ENCODE data around the gene PIK3CA. TPM values are rescaled to one million over a fixed set of nuclear protein-coding genes. Genes with fewer than 3 reads are reported as not detected.

The PIK3CA gene
- total and polyA plus RNA-seq, 10 of the 15 experiments (the other 5 are each of a cell fraction or from before 2014, with no cell fraction given) = 3.0 to 18.6 (median 9.0) TPM

GRCh38 chr3:179190581-179190980, 42.4 kb downstream of the PIK3CA start:
- Histone ChIP-seq H2AFZ (ENCODE audit: control insufficient read depth, low read depth, low read length) (no peak overlapping the region), H3K4me3 (no peak overlapping the region), H3K4me2 (ENCODE audit: control insufficient read depth, insufficient read depth) (no peak overlapping the region), H3K9ac (ENCODE audit: control insufficient read depth, insufficient read depth, low read length) (no peak overlapping the region), H4K20me1 (ENCODE audit: control insufficient read depth, insufficient read depth) (no peaks in the 10 kb centered on the region), H3K27me3 (replicated peaks in 1 of 2; ENCODE audit: control insufficient read depth in 2 of 2, insufficient read depth in 2 of 2, low read length in 1 of 2) (no peaks in the 10 kb centered on the region), H3K27ac (ENCODE audit: control insufficient read depth, insufficient read depth) (no peak overlapping the region), H3K4me1 (ENCODE audit: control insufficient read depth, insufficient read depth, low read length) (peaks cover 7% of the 10 kb centered on the region; the same call in 1 of the 2 replicates), H3K36me3 (ENCODE audit: control insufficient read depth in 2 of 2, insufficient read depth in 2 of 2, low read length in 1 of 2) (no peaks in the 10 kb centered on the region), H3K9me3 (replicated peaks; ENCODE audit: control insufficient read depth, insufficient read depth, low read length) (no peaks in the 10 kb centered on the region), H3K79me2 (ENCODE audit: control insufficient read depth, insufficient read depth, low read length) (peaks cover 4% of the 10 kb centered on the region)
- no TSS peak for BruUV-seq (replicated peaks)
- no peak for ATAC-seq
- intact Hi-C loops (cut with micrococcal nuclease; ENCODE audit: unreplicated experiment) = no loop called here
- ChIA-PET SMC1A (ENCODE audit: uncharacterized antibody, unreplicated experiment) (interaction anchor here (0.6 kb wide), 1 partner anchor 1800 kb away, joined by 3 read pairs; no protein-coding TSS in a partner anchor), RAD21 (ENCODE audit: unreplicated experiment) (no interaction called here), CTCF (no interaction called here), POLR2A (no interaction called here)
- FAIRE-seq = no peak
- TF ChIP-seq HCFC1 (IDR thresholded peaks at IDR 0.05; ENCODE audit: low read length) (no peak), RAD51 (IDR thresholded peaks at IDR 0.05) (no peak), E2F8 (IDR thresholded peaks at IDR 0.05; ENCODE audit: low read depth, partially characterized antibody) (no peak), ZNF592 (IDR thresholded peaks at IDR 0.05) (no peak)
- 84% methylated on average over 6 of the region's 6 CpGs for WGBS (ENCODE audit: insufficient coverage, insufficient replicate concordance, low lambda C conversion rate, missing lambda C conversion rate)
- no peak for DNase-seq (ENCODE audit: low read depth, low spot score)
- in situ Hi-C loops (cut with MboI) = no loop called here

Data from GM12878 (cell line).